DOHH2 (cell line): ENCODE data around the gene EGR1.
A peak's percentile ranks its signal among the peaks of the same experiment; 100 is the strongest.

Experiments
- CTCF ChIP-seq: fragments of 200-600 bp; sonication (generic); IDR thresholded peaks from one replicate; pipeline ENCODE4 v1.5.1; 2014; ENCODE audit warnings: antibody characterized with exemption, mild to moderate bottlenecking, low read depth, low read length; ENCODE audit not compliant: poor library complexity, severe bottlenecking
- EZH2phosphoT487 ChIP-seq: fragments of 200-600 bp; sonication (generic); IDR thresholded peaks from 2 replicates; pipeline ENCODE4 v1.6.1; 2017; ENCODE audit warnings: borderline replicate concordance, mild to moderate bottlenecking, antibody characterized with exemption, low read length, moderate library complexity, mixed read lengths

GRCh38 chr5:138464008-138464387 is 1.3 kb upstream of the EGR1 start:
- TF ChIP-seq CTCF, result peak; percentile 82
- TF ChIP-seq EZH2phosphoT487, result no peak
